Amniotic stem cell (primary cell): ENCODE measurements around the gene GRID2.

ENCODE experiments used
- DNase-seq: peaks from one replicate; lab custom pipeline; 2025; lab: John Stamatoyannopoulos, UW

Gene GRID2

GRCh38 chr4:93809773-93810172 is 1506.0 kb downstream of the GRID2 start:
- DNase-seq, result no peak

GRCh38 chr4:93810340-93810992 is 1506.7 kb downstream of the GRID2 start:
- no peak for DNase-seq

- no peak for DNase-seq
Measured at GRCh38 chr4:93813092-93813491, 1509.3 kb downstream of the GRID2 start.

- DNase-seq, result no peak
Measured at GRCh38 chr4:93814141-93814540, 1510.4 kb downstream of the GRID2 start.

- no peak for DNase-seq
Measured at GRCh38 chr4:93814722-93815121, 1511.0 kb downstream of the GRID2 start.
